Aorta (tissue), 5 donors: Measurements from ENCODE around the gene WFIKKN1. TPM values are rescaled to one million over a fixed set of nuclear protein-coding genes. Genes with fewer than 3 reads are reported as not detected.

Source experiments
- ATAC-seq: fragments of 200-7000 bp; cut with Tn5 transposase; one replicate; pipeline ENCODE4 v1.9.1; 2022; ENCODE audit warnings: moderate library complexity; ENCODE audit not compliant: low FRiP score
- DNase-seq, 2 donors: peaks; one replicate each; pipeline ENCODE4 v3.0.0-alpha.2; 2020
- H3K27ac ChIP-seq, 2 donors: one replicate each; pipeline ENCODE4 v1.5.1; 2013; ENCODE audit warnings: low read length in 2 of 2, mild to moderate bottlenecking in 2 of 2, moderate library complexity in 2 of 2, control low read depth in 1 of 2, inconsistent platforms in 1 of 2, low read depth in 1 of 2
- H3K27me3 ChIP-seq, 2 donors: one replicate each; pipeline ENCODE4 v1.6.1; 2013; ENCODE audit warnings: control low read depth in 1 of 2, low read length in 1 of 2, mild to moderate bottlenecking in 1 of 2, moderate library complexity in 1 of 2; ENCODE audit not compliant: insufficient read depth in 2 of 2, control insufficient read depth in 1 of 2
- H3K36me3 ChIP-seq, 2 donors: one replicate each; pipeline ENCODE4 v1.6.1; 2013; ENCODE audit warnings: control low read depth in 1 of 2, low read length in 1 of 2, mild to moderate bottlenecking in 1 of 2; ENCODE audit not compliant: insufficient read depth in 2 of 2, control insufficient read depth in 1 of 2
- H3K4me1 ChIP-seq, 2 donors: one replicate each; pipeline ENCODE4 v1.6.1; 2013; ENCODE audit warnings: low read length in 2 of 2, control low read depth in 1 of 2, mild to moderate bottlenecking in 1 of 2, moderate library complexity in 1 of 2; ENCODE audit not compliant: insufficient read depth in 2 of 2, control insufficient read depth in 1 of 2
- H3K4me3 ChIP-seq, 2 donors: one replicate each; pipeline ENCODE4 v1.5.1; 2013; ENCODE audit warnings: low read length in 2 of 2, control low read depth in 1 of 2, mild to moderate bottlenecking in 1 of 2
- H3K9me3 ChIP-seq: one replicate; pipeline ENCODE4 v1.6.1; 2013; ENCODE audit warnings: mild to moderate bottlenecking, low read length; ENCODE audit not compliant: control insufficient read depth
- WGBS, 2 donors: extraction: QIAGEN DNeasy Blood & Tissue Kit; methylation state at CpG; one replicate each; pipeline ENCODE4 v1.1.7; 2013; 5-methylcytosine and 5-hydroxymethylcytosine counted together
- intact Hi-C, 2 donors: fragments of 100-400 bp; cut with DNase I; formaldehyde crosslinking; loops; one replicate each; pipeline versions ENCODE4 v1.14.2 to v1.15.0; 2022
- polyA plus RNA-seq, 2 donors: library from polyadenylated mRNA; stranded (reverse); fragments of 200-250 nt; gene quantifications; one replicate each; pipeline ENCODE4 v1.2.3, GENCODE V29; 2013
- total RNA-seq, 2 donors: library from RNA; stranded (reverse); fragmentation: NEBNext Ultra II Directional; extraction: Animal tissue kit (Norgen Biotek cat#: 25700); gene quantifications; one replicate each; pipeline ENCODE4 v1.2.1, GENCODE V29; 2021
- donor health status: healthy with polysubstance abuse.
- donor health status: Bipolar disorder and iron deficiency.
- donor health status: DM: no; HTN: no; CAD: no.
- donor health status: DM: no; HTN: no; CAD: no.
- donor health status: DM: yes; HTN: yes; CAD: no.

The WFIKKN1 gene
- total and polyA plus RNA-seq, 4 donors = 0.33 to 2.2 (median 0.83) TPM

DNA sequence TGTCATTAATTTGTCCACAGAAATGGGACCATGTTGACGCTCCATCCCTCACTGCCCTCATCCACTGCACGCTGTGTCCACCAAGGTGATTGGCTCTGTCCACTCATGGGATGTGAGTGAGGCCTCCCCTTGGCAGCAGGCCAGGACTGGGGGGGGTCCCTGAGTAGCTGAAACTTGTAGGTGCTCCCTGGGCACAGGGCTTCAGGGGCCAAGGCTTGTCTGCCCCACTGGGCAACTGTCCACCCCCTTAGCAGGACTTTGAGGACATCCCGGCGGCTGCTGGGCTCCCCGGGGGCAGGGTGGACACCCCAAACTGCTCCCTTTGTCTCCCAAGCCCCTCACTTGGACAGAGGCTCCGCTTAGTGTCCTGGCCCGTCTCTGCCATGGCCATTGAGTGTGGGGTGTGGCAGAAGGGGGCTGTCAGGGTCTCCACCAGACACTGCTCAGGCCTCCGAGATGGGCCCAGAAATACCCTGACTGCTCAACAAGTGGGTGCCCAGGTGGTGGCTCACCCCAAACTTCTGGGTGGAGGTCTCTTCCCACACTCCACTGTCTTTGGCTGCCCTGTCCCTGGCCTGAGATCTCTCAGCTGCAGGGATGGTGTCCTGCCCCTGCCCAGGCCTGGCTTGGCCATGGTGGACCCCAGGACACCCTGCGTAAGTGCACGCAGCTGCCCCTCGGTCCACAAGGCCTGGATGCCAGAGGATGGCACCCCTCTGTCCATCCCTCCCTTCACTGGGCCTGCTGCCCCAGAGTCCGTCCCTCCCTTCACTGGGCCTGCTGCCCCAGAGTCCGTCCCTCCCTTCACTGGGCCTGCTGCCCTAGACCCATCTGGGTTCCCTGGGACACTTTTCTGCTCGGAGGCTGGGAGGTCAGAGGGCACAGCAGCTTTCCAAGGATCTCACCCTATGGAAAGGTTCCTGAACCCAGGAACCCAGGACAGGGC lies 43.9 kb upstream of the WFIKKN1 start:
- no peaks in the 10 kb centered on the region for H3K4me1 ChIP-seq
- no peaks in the 10 kb centered on the region for H3K27me3 ChIP-seq
- no peaks in the 10 kb centered on the region for H3K36me3 ChIP-seq
- H3K27ac ChIP-seq = no peak overlapping the region
- ATAC-seq (no peak), DNase-seq (no peak)
- no peak overlapping the region for H3K4me3 ChIP-seq
- no peaks in the 10 kb centered on the region for H3K9me3 ChIP-seq
- 56 to 66% methylated on average over 14 of the region's 14 CpGs for WGBS, 2 donors
- intact Hi-C loops = loop anchor here in 1 of 2 donors (5.0 kb wide), 1 partner anchor 50 kb away; the partner anchor contains the start of gene METTL26

DNA sequence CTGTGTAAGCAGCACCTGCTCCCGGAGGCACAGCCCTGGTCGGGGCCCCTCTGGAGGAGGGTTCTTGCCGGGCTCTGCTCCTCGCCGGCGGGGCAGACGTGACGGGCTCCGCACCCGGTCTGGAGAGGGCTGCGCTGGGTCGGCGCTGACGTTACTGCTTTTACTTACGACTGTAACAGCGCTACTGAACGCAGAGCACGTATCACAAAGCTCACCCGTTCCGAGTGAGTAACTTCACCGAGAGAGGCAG lies 42.2 kb upstream of the WFIKKN1 start:
- ATAC-seq (no peak), DNase-seq (peak in 1 of 2 donors; percentile 71)
- intact Hi-C loops = loop anchor here in 1 of 2 donors (5.0 kb wide), 1 partner anchor 49 kb away; the partner anchor contains the start of gene METTL26
- 0% methylated on average over 21 of the region's 21 CpGs for WGBS, 2 donors
- no peaks in the 10 kb centered on the region for H3K27me3 ChIP-seq
- H3K9me3 ChIP-seq = no peaks in the 10 kb centered on the region
- H3K4me1 ChIP-seq = no peaks in the 10 kb centered on the region
- H3K36me3 ChIP-seq = no peaks in the 10 kb centered on the region
- peak overlapping the region; percentile 58 to 69 for H3K4me3 ChIP-seq
- H3K27ac ChIP-seq = peak overlapping the region; percentile 71 to 85

DNA sequence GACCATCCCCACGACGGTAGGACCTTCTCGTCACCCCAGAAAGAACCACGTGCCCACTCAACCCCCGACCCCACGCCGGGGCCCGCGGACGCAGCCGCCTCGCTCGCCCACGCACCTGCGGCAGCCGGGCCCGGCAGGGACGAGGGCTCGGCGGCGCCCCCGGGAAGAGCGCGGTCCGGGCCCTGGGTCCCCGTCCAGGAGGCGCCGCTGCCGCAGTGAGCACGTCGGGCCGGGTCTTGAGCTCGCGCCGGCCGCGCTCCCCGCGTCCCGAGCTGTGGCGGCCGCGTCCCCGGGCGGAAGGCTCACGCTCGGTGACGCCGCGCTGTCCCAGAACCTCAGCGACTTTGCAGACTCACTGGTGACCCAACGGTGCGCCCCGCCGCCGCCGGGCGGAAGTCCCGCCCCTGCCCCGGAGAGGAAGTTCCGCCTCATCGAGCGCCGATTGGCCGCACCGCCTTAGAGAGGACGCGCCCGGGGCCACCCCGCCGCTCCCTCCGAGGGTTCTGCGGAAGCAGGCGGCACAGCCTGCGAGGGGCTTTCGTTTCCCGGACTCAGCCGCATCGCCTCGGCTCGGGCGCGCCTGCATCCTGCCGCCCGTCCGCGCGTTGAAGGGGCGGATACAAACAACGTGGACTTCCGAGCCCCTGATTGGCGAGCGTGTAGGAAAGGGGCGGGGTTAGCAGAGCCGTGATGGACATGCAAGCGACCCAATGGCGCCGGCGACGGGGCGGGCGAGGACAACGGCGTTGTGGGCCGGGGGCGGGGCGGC lies 41.7 kb upstream of the WFIKKN1 start:
- intact Hi-C loops = loop anchor here in 1 of 2 donors (5.0 kb wide), 1 partner anchor 48 kb away; the partner anchor contains the start of gene METTL26
- H3K27ac ChIP-seq = peak overlapping the region; percentile 71 to 87
- H3K9me3 ChIP-seq = no peaks in the 10 kb centered on the region
- no peaks in the 10 kb centered on the region for H3K4me1 ChIP-seq
- 0 to 1% methylated on average over 79 to 107 of the region's 107 CpGs for WGBS, 2 donors
- H3K36me3 ChIP-seq = no peaks in the 10 kb centered on the region
- DNase-seq (peak; percentile 98 to 99), ATAC-seq (peak; percentile 95)
- H3K4me3 ChIP-seq = peak overlapping the region; percentile 58 to 69
- H3K27me3 ChIP-seq = no peaks in the 10 kb centered on the region

DNA sequence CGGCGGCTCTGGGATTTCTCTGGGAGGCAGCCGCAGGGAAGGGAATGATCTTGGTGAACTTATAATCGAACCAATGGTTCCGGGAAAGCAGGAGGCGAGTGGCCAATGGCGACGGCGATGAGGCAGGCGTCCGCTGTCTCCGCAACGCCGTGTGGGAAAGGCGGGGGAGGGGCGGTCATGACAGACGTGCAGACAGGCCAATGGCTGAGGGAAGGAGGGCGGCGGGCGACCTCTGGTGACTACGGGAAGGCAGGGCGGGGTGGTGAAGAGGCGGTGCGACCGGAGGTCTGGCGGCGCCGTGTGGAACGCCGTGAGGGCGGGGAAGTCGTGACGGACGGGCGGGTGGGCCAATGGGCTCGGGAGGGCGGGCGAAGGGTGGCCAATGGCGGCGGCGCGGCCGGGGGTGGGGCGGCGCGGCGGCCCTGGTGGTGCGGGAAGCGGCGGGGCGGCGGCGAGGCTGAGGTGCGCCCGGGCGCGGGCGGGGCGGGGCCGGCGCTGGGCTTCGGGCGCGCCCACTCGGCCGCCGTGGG lies 41.1 kb upstream of the WFIKKN1 start, which contains the start of gene RAB40C:
Gene RAB40C, plus strand, starts transcription at position 409 of the 530 bp plus-strand sequence. CDS start 226 bp downstream, outside the sequence.
- Histone ChIP-seq H3K9me3 (no peaks in the 10 kb centered on the region), H3K27ac (peak within 1 kb of the TSS; percentile 71 to 87), H3K4me1 (no peaks in the 10 kb centered on the region), H3K36me3 (no peaks in the 10 kb centered on the region), H3K27me3 (no peaks in the 10 kb centered on the region), H3K4me3 (peak within 1 kb of the TSS; percentile 69 to 82)
- peak; percentile 100 for DNase-seq
- peak; percentile 97 for ATAC-seq
- WGBS, 2 donors = 0 to 1% methylated on average over 17 to 67 of the region's 67 CpGs
- intact Hi-C loops = loop anchor here in 1 of 2 donors (5.0 kb wide), 1 partner anchor 48 kb away; the partner anchor contains the start of gene METTL26

DNA sequence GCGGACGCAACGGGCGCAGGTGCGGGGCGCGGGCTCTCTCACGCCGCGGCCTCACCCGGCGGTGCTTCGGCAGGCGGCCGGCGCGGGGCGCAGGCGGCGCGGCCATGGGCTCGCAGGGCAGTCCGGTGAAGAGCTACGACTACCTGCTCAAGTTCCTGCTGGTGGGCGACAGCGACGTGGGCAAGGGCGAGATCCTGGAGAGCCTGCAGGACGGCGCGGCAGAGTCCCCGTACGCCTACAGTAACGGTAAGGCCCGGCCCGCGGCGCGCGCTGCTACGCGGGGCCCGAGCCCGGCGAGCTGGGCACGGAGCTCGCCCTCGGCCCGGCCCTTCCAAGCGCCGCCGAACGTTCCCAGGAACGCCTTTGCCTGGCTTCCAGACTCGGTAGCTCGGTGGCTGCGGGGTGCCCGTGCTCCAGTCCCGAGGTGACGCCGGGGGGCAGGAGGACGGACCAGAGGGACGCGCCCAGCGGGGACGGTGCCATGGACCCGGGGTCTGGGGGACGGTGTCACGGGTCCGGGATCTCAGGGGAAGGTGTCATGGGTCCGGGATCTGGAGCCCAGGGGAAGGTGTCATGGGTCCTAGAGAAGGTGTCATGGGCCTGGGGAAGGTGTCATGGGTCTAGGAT lies 40.5 kb upstream of the WFIKKN1 start:
- Histone ChIP-seq H3K9me3 (no peaks in the 10 kb centered on the region), H3K4me1 (no peaks in the 10 kb centered on the region), H3K27ac (peak overlapping the region in 1 of 2 donors; percentile 4), H3K36me3 (no peaks in the 10 kb centered on the region), H3K27me3 (no peaks in the 10 kb centered on the region), H3K4me3 (peak overlapping the region; percentile 67 to 82)
- 0 to 1% methylated on average over 64 to 71 of the region's 71 CpGs for WGBS, 2 donors
- DNase-seq = peak; percentile 67 to 84
- no peak for ATAC-seq
- intact Hi-C loops = no loop called here

DNA sequence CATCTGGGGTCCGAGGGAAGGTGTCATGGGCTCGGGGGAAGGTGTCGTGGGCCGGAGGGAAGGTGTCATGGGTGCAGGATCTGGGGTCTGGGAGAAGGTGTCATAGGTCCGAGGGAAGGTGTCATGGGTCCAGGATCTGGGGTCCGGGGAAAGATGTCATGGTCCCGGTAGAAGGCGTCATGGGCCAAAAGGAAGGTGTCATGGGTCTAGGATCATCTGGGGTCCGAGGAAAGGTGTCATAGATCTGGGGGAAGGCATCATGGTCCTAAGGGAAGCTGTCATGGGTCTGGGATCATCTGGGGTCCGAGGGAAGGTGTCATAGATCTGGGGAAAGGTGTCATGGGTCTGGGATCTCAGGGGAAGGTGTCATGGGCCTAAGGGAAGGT lies 40.0 kb upstream of the WFIKKN1 start:
- Histone ChIP-seq H3K4me3 (peak overlapping the region in 1 of 2 donors; percentile 82), H3K9me3 (no peaks in the 10 kb centered on the region), H3K36me3 (no peaks in the 10 kb centered on the region), H3K4me1 (no peaks in the 10 kb centered on the region), H3K27ac (no peak overlapping the region), H3K27me3 (no peaks in the 10 kb centered on the region)
- no peak for DNase-seq
- WGBS, 2 donors = 44 to 50% methylated on average over 10 of the region's 10 CpGs
- intact Hi-C loops = no loop called here
- ATAC-seq = no peak

DNA sequence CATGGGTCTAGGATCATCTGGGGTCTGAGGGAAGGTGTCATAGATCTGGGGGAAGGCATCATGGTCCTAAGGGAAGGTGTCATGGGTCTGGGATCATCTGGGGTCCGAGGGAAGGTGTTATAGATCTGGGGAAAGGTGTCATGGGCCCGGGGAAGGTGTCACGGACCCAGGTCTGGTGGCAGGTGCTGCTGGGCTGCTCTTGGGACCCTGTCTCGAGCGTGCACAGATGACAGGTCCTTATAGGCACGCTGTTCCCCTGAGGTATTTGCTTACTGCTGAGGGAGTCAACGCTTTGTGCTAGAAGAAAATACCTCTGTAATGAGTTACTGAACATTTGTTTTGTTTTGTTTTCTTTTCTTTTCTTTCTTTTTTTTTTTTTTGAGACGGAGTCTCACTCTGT lies 39.6 kb upstream of the WFIKKN1 start:
- Histone ChIP-seq H3K36me3 (no peaks in the 10 kb centered on the region), H3K27me3 (no peaks in the 10 kb centered on the region), H3K27ac (no peak overlapping the region), H3K4me3 (no peak overlapping the region), H3K9me3 (no peaks in the 10 kb centered on the region), H3K4me1 (no peaks in the 10 kb centered on the region)
- ATAC-seq (no peak), DNase-seq (no peak)
- 73 to 77% methylated on average over 8 of the region's 8 CpGs for WGBS, 2 donors
- intact Hi-C loops = no loop called here

DNA sequence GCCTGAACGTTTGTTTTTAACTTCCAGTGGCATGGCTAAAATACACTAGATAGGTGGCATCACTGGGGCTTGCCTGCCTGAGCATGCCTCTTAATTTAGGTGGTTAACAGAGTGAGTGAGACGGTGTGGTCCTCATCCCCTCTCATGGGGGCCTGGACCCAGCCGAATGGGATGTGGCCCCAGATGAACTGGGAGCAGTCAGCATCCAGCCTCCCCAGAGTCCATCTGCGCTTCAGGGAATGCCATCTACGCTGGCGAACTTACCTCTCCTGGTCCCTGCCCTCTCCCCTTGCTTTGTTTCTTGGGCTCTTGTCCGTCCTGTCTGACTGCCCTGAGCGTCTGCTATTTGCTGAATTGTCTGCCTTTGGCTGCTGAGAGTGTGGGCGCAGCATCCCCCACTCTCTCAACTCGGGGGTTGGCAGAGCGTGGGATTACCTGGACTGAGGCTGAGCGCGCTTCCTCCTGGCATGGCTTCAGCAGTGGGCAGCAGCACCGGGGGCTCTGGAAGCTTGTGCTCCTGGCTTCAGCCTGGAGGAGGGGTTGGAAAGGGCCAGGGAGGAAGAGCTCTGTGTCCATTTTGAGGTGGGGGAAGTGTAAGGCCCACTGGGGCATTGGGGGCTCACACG lies 38.8 kb upstream of the WFIKKN1 start:
- 88% methylated on average over 15 of the region's 15 CpGs for WGBS, 2 donors
- no peak for DNase-seq
- H3K27me3 ChIP-seq = no peaks in the 10 kb centered on the region
- no peak overlapping the region for H3K4me3 ChIP-seq
- ATAC-seq = no peak
- no peak overlapping the region for H3K27ac ChIP-seq
- no peaks in the 10 kb centered on the region for H3K4me1 ChIP-seq
- no peaks in the 10 kb centered on the region for H3K9me3 ChIP-seq
- H3K36me3 ChIP-seq = no peaks in the 10 kb centered on the region
- intact Hi-C loops = no loop called here
